Activated CD8-positive, alpha-beta memory T cell treated with anti-CD3 and anti-CD28 coated beads, Interleukin-2, amount 50 U/mL, for 1 hour (primary cell): ENCODE data around the gene HDGF.
A peak's percentile ranks its signal among the peaks of the same experiment; 100 is the strongest.

Source experiments
- DNase-seq: peaks from one replicate; pipeline ENCODE4 v3.0.0-alpha.2; 2020; ENCODE audit errors: extremely low read depth

Gene HDGF

GRCh38 chr1:156725683-156726280 lies 25.7 kb downstream of the HDGF start:
- DNase-seq: no peak

- no peak for DNase-seq
These were observed 29.9 kb downstream of the HDGF start for GRCh38 chr1:156721535-156721934.

GRCh38 chr1:156721131-156721530 lies 30.3 kb downstream of the HDGF start:
- no peak for DNase-seq

GRCh38 chr1:156717351-156717750 lies 34.1 kb downstream of the HDGF start:
- DNase-seq: no peak

GRCh38 chr1:156714830-156715229 lies 36.6 kb downstream of the HDGF start:
- no peak for DNase-seq

DNA sequence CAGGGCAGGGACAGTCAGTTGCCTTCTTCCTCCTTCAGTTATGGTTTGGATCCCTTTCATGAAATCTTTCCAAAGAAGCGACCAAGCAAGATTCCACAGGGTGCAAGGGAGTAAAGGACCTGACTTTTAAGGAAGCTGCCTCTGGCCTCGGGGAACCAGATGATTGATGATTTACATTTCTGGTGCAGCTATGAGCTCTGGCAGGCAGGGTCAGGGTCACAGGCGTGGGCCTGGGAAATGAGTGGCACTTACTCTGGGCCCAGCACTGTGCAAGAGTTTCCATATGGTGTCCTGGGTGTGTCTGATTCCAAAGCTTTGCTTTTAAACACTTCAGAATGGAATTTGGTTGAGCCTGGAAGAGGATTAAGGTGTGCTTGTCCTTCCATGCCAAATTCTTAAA lies 38.8 kb downstream of the HDGF start:
- DNase-seq: no peak

- no peak for DNase-seq
These were observed 40.3 kb downstream of the HDGF start for GRCh38 chr1:156711011-156711817.

GRCh38 chr1:156709757-156710489 lies 41.6 kb downstream of the HDGF start:
- no peak for DNase-seq

- no peak for DNase-seq
These were observed 42.4 kb downstream of the HDGF start for GRCh38 chr1:156709031-156709430.

DNA sequence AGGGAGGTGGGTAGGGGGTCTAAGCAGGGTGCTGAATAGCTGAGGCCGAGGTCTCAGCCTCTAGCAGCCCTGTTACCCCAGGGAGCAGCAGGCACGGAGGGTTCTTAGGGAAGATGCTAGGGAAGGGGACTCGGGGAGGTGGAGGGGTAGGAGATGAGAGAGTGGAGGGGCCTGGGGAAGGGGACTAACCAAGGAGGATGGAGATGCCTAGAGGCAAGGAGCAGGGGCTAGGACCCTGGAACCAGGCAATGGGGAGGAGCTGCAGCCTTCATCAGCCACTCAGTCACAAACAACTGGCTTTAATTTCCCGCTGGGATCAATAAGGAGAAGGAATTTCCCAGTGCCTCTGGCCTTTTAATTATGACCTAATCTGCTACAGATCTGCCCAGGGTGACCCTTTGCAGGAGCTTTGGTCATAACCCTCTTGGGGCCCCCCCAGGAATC lies 43.2 kb downstream of the HDGF start:
- DNase-seq: no peak

- DNase-seq: no peak
These were observed 43.9 kb downstream of the HDGF start for GRCh38 chr1:156707417-156708217.

DNA sequence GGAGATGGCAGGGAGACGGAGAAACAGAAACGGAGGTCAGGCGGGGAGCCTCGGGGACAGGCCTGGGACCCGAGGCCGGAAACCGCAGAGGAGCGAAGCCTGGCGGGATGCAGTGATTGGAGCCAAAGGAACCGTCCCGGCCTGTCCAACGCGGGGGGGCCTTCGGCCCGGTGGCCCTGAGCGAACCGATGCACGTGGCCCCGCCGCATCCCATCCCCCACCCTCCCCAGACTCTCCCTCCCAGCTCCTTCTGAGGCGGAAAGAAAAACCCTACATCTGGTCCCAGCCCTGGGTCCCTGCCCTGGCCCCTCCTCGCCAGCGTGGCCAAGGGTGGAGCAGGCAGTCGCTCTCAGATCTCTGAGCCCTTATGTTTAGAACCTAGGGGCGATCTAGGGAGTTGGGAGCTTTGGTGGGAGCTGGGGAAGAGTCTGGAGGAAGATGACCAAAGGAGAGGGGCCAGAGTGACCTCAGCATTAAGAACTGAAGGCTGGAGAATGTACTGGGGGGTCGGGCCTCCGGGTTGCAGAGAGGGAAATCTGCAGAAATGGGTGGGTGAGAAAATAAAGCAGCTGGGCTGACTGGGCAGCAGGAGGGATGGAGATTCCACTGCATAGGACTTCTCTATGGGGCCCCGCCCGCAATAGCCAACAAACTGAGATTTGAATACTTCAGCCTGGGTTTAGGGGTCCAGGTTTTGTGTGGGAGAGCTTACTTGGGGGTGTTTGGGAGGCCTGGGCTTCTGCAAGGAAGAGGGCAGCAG lies 44.6 kb downstream of the HDGF start:
- no peak for DNase-seq

DNA sequence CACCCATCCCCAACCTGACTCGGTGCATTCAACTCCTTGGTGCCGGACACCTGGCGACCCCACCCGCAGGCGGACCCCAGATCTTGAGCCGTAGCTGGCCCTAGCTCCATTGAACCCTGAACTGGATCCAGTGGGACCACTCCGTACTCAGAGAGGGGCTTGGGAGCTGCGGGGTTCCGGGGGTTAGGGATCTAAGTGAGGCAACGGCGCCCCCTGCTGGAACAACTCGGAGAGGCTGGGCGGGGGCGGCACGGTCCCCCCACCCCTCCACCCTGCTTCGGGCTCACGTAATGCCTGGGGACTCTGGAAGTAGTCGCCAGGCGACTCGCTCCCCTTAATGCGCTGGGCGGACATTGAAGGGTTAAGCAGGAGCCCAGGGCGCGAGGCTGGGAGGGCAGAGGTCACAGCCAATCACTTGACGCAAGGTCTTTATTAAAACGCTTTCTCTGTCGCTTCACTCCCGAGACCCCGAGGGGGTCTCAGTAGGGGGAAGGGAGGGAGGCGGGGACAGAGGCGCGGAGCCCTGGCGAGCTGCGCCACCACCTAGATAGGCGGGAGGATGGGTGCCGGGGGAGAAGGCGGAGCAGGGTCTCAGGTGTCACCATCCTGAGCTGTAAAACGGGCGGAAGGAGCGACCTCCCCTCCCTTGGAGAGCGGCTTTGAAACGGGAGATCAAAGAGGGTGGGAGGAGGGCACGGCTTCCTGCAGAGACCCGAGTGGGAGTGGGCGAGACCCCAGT lies 45.4 kb downstream of the HDGF start:
- DNase-seq: peak; percentile 34

- DNase-seq: no peak
These were observed 46.1 kb downstream of the HDGF start, which contains the start of gene CRABP2 for GRCh38 chr1:156705321-156705917. Gene CRABP2, minus strand, starts transcription at chr1:156705583. Its CDS starts 137 bp downstream, at chr1:156705446.

DNA sequence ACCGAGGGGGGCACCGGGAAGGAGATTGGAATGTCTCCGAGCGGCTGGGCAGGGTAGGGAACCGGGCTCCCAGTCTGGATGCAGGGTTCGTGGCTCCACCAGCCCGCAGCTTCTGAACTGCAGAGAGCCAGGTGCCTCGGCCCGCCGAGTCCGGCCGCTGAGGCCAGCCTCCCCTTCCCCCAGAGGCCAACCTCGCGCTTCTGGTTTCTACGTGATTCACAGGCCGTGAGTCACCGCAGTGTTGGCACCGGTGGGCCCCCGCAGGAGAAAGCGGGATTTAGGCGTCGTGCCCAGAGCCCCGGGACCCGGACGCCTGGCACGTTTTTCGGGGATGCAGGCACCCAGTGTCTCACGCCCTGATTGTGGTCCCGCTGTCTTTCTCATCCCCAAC lies 46.5 kb downstream of the HDGF start:
- DNase-seq: no peak

GRCh38 chr1:156704166-156704711 lies 47.2 kb downstream of the HDGF start:
- no peak for DNase-seq

DNA sequence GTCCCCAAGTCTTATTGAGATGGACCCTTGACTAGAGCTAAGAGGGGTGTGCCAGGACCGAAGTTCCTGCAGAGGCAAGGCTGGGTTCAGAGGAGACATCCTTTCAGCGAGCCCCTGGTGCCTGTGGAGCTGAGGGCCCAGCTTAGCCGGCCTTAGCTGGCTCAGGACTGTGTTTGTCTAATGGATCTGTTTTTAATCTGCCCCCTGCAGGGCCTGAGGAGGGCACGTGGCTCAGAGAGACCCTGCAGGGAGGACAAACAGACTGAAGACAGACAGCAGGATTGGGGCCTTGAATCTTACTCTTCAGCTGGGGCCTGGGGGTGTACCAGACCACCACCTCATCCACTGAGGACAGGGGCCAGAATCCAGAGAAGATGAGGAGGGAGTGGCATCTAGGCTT lies 47.7 kb downstream of the HDGF start:
- no peak for DNase-seq

GRCh38 chr1:156703336-156703735 lies 48.1 kb downstream of the HDGF start:
- DNase-seq: no peak

DNA sequence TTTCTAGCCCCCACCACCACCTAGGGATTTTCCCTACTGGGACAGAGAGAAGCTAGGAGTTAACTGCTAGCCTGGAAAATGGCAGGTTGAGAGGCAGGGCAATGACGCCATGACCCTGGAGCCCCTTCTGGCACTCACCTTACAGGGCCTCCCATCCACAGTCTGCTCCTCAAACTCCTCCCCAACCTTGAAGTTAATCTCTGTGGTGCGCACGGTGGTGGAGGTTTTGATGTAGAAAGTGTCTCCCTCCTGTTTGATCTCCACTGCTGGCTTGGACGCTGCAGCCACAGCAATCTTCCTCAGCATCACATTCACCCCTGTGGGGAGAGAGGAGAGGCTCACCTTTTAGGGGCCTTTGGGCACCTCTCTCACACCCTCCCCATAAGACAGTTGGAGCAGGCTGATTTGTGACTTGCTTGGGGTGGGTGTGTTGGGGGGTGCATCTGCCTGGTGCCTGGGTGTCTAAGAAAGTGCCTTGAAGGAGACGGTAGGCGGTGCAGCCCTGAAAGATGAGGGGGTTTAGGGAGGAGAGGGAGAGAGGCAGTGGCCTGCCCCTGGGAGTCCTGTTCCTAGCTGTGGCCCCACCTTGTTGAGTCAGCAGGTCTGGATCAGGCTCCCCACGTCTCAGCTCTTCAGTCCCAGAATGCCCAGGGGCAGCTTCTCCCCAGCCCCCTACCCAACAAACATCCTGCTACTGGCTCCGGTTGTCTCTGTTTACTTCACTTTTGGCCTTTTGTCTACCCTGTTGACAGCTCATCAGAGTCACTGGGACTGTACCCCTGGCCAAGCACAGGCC lies 50.5 kb downstream of the HDGF start:
- DNase-seq: no peak
